H1 (cell line): ENCODE results near the gene LMBR1.

Experiments used
- SRF ChIP-seq: IDR thresholded peaks from 2 replicates; pipeline ENCODE4 v1.6.1; 2011; ENCODE audit warnings: mild to moderate bottlenecking, low read depth, low read length, moderate library complexity
- TF ChIP-seq, protein P1 (sequence below), 3 experiments: IDR thresholded peaks; 1 replicate in 2 of 3; 2 replicates in 1 of 3; pipeline versions ENCODE4 v1.5.1 to v1.6.1; 2011; ENCODE audit warnings: low read length in 3 of 3, mild to moderate bottlenecking in 3 of 3, inconsistent platforms in 2 of 3, low read depth in 1 of 3, moderate library complexity in 1 of 3; ENCODE audit not compliant: insufficient read depth in 1 of 3; ENCODE audit errors: control extremely low read depth in 1 of 3

- TF ChIP-seq, protein P1, sequence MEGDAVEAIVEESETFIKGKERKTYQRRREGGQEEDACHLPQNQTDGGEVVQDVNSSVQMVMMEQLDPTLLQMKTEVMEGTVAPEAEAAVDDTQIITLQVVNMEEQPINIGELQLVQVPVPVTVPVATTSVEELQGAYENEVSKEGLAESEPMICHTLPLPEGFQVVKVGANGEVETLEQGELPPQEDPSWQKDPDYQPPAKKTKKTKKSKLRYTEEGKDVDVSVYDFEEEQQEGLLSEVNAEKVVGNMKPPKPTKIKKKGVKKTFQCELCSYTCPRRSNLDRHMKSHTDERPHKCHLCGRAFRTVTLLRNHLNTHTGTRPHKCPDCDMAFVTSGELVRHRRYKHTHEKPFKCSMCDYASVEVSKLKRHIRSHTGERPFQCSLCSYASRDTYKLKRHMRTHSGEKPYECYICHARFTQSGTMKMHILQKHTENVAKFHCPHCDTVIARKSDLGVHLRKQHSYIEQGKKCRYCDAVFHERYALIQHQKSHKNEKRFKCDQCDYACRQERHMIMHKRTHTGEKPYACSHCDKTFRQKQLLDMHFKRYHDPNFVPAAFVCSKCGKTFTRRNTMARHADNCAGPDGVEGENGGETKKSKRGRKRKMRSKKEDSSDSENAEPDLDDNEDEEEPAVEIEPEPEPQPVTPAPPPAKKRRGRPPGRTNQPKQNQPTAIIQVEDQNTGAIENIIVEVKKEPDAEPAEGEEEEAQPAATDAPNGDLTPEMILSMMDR (IDR thresholded peaks at IDR 0.05; ENCODE audit: control extremely low read depth in 1 of 3, insufficient read depth in 1 of 3, low read depth in 1 of 3, low read length in 3 of 3): no peak
- no peak for TF ChIP-seq SRF
Observed at GRCh38 chr7:156778201-156778600, 114.8 kb downstream of the LMBR1 start.
